NCI-H2107 treated with DMSO at 0.1 percent for 48 hours (cell line): ENCODE measurements around the gene MCCC1.

Experiments used
- DNase-seq: peaks from one replicate; lab custom pipeline; 2025; ENCODE audit not compliant: unreplicated experiment; lab: John Stamatoyannopoulos, UW

The MCCC1 gene

DNA sequence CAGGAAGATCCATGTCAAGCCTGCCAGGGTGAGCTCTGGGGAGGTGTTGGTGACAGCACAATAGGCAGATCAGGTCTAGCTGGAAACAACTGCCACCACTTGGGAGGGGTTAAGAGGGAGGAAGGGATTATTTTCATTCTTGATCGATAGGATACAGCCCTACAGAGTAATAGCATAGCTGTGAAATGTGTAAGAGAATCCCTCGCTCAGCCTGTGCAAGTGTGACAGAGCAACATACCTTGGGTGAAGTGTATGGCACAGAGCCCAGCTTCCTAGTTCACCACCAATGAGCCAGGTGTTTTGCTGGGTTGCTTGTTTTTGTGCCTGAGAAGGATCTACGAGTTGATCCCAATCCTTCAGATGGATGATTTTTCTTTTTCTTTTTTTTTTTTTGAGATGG lies 109.7 kb downstream of the MCCC1 start:
- DNase-seq = peak; percentile 100

DNA sequence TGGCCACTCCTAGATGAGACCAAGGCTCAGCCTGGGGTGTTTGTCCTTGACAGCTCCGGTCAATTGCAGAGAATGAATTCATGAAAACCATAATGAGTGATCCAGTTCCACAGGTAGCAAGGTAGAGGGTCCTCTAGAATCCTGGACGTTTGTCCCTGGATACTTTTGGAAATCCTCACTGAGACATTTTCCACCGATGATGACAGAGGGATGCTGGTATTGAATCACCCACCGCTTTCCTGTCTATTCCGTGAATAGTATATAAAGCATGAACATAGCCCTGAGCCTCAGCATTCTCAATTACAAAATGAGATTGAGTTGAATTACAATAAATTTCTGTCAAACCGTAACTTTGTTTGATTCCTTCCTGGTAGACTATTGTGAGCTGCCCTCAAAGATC lies 113.3 kb downstream of the MCCC1 start:
- no peak for DNase-seq

DNA sequence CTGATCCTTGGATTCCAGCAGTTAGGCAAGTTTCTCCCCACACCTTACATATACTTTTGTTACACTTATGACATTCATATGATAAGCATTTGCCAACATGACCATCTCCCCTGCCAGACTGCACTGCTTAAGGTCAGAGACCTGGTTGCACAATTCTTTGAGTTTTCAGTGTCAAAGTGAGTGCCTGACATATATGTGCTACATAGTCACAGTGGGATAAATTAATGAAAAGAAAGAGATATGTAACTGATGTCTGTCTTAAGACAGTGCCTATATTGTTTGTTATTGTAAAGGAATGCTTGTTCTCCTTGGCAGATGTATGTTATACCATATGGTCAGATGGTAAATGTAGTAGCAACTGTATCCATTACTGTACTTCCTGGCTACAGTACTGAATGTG lies 115.4 kb downstream of the MCCC1 start:
- DNase-seq = no peak

DNA sequence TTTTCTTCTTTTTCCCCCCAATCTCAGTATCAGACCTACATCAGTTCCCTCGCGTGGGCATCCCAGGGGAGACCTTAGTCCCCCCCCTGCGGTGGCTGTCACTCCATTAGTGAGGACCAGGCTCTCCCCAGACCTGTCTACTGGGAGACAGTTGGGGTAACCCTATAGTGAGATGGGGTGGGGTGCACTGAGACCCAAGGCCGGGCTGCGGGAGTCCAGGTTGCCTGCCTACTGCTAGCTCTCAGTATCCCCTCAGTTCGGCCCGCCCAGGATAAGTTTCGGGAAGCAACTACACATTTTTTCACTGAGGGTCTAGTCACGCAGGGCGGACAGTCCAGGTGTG lies 118.3 kb downstream of the MCCC1 start:
- no peak for DNase-seq

DNA sequence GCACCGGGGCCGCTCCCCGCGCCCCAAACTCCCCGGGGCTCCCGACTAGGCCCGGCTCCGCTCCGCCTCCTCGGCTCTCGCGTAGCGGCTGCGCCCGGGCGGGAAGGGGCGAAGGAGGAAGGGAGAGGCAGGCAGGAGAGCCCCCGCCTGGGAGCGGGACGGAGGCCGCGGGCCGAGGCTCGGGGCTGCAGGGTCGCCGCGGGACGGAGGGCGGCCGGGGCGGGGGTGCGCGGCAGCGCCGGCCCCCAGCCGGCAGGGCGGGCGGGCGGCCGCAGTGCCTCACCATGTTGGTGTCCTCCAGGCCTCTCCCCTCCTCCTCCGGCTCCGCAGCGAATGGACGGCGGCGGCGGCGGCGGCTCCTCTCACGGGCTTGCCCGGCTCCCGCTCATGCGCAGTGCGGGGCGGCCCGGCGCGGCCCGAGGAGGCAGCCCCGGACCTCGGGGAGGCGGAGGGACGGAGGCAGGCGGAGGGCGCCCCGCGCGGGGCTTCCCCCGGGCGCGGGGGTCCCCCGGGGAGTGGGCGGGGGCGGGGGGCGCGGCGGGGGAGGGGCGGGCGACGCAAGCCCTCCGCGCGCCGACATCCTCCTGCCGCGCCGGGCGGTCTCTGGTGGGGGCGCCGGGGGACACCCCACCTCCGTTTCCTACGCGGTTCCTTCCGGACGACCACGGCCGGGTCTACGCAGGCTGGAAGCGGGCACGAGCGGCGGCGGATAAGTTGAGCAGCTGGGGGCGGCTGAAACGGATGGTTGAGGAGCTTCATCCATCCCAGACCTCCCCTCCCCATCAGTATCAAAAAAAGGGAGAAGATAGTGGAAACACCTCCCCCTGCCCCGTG lies 118.9 kb downstream of the MCCC1 start, which contains the start of gene DCUN1D1:
Gene DCUN1D1 (minus strand): TSS at position 335 of the 834 bp plus-strand sequence. CDS start 49 bp downstream, at position 286.
- peak; percentile 78 for DNase-seq

DNA sequence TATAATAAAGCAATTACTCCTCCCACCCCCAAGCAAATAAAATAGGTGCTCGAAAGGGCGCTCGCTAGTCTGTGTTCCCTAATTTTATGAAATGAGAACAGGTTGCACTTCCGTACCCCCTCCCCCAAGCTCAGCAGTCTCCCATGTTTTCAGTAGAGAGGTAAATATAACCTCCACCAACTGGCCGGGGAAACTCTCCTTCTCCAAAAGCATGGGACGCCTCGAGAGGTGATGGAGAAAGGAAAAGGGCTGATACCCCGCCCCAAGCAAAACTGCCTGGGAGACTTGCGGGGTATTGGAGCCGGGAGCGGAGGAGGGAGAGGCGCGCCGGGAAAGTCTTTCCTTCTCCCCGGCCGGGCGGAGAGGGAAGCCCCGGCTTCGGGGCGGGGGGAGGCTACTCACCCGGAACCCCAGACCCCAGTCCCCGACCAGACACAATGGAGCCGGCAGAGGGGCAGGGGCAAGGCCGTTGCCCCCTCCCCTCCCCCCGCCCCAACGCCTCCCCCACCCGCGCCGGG lies 119.6 kb downstream of the MCCC1 start:
- DNase-seq = peak; percentile 92

DNA sequence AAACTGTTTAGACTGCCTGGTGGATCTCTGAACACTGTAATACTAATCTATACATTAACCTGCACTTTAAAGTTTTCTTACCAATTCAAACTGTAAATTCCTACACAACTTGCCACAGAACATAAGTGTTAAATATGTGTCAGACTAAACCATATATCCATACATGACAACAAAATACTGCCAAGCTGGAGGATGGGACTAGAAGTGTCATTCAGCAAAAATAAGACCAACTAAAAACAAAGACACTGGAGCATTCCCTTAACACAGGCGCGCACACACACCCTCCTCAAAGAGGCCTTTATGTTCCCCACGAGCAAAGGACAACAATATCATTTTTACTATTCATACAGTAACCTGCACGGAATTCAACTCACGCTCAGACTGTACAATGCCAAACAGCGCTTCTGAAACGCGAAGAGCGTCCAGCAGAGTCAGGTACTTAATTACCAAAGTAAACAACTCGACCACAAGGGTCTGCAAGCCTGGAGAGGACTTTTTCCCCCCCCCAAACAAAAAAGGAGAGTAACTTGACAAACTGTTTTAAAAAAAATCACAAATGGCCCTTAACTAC lies 120.1 kb downstream of the MCCC1 start:
- DNase-seq = peak; percentile 92

DNA sequence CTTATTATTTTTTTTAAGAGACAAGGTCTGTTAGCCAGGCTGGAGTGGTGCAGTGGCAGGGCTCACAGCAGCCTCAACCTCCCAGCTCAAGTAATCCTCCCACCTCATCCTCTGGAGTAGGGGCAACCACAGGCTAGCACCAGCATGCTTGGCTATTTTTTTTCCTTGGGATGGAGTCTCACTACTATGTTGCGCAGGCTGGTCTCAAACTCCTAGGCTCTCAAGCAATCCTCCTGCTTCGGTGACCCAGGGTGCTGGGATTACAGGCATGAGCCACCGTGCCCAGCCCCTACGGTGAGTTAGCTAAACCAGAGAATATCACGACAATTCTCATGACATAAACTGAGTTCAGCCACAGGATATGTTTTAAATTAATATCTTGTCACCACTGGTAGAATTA lies 120.9 kb downstream of the MCCC1 start:
- DNase-seq = no peak

DNA sequence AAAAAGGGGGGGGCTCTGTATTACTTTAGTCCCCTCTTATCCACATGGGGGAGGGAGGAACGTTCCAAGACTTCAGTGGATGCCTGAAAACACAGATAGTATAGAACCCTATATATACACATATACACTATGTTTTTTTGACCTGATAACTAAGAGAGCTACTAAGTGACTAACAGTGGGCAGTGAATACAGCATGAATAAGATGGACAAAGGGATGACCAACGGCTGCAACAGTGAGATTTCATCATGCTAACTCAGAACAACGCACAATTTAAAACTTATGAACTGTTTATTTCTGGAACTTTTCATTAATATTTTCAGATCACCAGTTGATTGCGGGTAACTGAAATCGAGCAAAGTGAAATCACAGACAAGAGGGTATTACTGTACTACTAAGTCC lies 126.2 kb downstream of the MCCC1 start:
- DNase-seq = no peak

DNA sequence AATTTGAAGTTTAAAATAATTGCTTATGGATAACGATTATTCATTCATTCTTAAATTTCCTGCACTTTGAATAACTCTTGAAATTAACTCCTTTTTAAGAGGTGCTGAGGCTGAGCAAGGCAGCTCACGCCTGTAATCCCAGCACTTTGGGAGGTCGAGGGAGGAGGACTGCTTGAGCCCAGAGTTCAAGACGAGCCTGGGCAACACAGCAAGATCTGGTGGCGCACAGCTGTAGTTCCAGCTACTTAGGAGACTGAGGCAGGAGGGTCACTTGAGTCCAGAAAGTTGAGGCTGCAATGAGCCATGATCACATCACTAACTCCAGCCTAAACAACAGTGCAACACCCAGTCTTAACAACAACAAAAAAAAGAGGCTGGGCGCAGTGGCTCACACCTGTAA lies 126.9 kb downstream of the MCCC1 start:
- DNase-seq = no peak

DNA sequence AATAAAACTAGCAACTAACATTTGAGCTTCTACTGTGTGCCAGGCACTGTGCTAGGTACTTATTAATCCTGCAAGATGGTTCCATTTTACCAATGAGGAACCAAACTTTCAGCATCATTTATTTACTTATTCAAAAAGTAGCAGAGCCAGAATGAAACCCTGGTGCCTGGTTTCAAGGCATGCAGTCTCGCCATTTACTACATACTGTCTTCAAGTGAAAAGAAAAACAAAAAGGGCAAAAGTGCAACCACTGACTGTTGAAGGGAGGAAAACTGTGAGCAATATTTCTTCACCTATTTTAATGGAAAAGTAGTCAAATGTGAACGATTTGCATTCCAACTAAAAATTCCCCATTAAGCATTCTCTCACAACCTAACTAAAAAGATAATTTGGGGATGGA lies 127.7 kb downstream of the MCCC1 start:
- no peak for DNase-seq

DNA sequence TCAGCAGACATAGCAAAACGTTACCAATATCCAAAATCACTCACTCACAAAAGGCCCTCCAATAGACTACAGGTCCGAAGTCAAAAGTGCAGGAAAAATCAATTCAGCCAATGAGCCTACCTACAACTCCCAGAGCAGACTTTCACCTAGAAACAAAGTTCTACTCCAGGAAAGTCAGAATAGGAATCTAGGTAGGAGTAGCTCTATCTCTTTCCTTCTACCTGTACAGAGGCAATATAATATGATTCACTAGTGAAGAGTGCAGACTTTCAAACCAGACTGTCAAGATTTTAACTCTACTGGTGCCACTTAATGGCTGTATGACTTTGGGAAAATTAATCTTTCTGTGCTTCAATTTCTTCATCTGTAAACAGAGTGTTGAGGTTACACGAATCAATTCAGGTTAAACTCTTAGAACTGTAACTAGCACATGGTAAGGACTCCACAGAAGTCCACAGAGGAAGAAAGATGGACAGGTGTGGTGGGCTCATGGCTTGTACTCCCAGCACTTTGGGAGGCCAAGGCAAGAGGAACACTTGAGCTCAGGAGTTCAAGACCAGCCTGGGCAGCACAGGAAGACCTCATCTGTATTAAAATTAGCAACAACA lies 128.4 kb downstream of the MCCC1 start:
- DNase-seq = no peak

DNA sequence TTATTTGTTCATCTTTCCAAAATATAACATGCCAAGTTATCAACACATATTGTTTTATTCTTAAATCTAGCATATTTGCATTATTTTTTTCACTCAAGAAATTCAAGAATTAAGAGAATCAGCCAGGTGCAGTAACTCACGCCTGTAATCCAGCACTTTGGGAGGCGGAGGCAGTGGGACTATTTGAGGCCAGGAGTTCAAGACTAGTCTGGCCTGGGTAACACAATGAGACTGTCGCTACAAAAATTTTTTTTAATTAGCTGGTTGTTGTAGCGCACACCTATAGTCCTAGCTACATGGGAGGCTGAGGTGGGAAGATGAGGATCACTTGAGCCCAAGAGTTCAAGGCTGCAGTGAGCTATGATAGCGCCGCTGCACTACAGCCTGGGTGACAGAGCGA lies 129.4 kb downstream of the MCCC1 start:
- no peak for DNase-seq

DNA sequence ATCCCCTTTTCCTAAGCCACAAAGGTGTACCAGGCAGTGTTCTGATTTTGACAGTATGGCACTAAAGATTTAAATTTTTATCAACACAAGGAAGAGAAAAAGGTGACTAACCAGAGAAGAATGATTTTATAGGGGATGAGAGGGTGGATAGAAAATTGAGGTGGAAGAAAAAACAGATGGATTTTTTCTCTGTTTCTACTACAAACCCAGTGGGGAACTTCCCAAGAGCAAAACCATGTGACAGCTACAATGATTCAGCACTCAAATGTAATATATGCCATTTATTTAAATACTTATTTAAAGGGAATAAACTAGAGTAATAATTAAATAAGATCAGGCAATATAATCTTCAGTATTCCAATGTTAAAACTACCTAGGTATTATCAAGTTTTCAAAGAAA lies 130.0 kb downstream of the MCCC1 start:
- no peak for DNase-seq

DNA sequence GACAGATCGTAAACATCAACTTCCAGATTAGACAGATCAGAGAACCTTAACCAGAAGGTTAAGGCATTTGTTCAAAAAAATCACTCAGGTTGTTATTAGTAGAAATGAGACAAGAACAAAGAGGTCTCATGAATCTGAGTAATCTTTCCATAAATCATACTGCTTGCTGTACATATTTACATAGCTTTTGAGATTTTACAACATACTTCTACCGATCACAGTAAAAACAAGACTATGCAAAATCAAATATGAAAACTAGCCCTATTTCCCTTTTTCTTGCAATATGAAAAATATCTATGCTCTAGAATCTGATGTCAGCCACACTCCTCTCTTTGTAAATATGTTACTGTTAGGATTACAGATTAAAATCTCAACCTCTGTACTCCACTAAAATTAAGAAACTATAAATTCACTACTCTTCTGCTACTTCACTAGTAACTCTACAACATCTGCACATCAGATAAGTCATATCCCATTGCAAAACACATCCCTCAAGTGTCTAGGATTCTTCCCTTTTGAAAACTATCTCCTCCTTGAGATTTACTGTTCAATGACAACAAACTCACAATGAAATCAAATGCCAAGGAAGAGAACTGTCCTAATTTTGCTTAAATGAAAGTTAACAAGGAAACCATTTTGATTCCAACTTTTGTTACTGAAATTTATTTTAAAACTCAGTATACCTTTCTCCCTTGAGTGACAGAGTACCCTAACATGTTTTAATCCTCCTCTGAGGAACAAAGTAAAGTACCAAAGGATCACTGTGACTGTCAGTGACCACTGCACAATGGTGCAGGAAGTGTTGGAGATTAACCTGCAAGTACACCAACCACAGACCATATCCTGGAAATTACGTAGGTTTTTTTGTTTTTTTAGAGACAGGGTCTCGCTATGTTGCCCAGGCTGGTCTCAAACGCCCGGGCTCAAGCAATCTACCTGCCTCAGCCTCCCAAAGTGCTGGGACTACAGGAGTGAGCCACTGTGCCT lies 131.8 kb downstream of the MCCC1 start:
- DNase-seq = no peak

DNA sequence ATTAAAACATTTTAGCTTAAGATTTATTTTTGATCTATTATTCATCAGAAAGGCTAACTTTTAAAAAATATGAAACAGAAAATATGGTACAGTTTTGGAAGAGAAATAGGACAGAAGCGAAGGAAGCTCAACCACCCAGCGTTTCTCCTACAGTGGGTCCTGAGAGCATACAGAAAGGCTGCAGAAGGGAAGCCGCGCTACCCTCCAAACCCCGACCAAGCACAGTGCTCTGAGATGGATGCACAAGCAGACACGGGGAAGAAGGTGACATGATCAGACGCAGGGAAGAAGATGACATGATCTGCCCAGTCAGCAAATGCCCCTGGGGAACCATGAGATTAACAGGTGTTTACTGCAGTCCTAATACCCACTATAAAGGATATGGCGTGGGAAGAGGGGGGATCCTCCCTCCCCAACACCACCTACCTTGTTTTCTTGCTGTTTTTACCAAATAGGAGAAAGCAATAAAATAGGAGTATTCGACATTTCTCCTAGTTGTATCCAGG lies 133.4 kb downstream of the MCCC1 start:
- DNase-seq = no peak
